K562 (cell line): ENCODE results near the gene RPL14. TPM values are rescaled to one million over a fixed set of nuclear protein-coding genes. Genes with fewer than 3 reads are reported as not detected.

ENCODE experiments used
- E2F3 ChIP-seq: fragments of 250-450 bp; sonication (Bioruptor Pico); IDR thresholded peaks from 2 replicates; pipeline ENCODE4 v1.4.0; 2020; ENCODE audit warnings: mild to moderate bottlenecking
- E2F6 ChIP-seq, 2 experiments: IDR thresholded peaks; 2 replicates each; pipeline ENCODE4 v1.6.1; 2011; ENCODE audit warnings: borderline replicate concordance in 1 of 2, control low read depth in 1 of 2, low read depth in 1 of 2, low read length in 1 of 2, mild to moderate bottlenecking in 1 of 2, mixed read lengths in 1 of 2, moderate library complexity in 1 of 2; ENCODE audit not compliant: insufficient read depth in 1 of 2, insufficient read length in 1 of 2, poor library complexity in 1 of 2, severe bottlenecking in 1 of 2; ENCODE audit errors: extremely low read depth in 1 of 2
- EP300 ChIP-seq: IDR thresholded peaks from 2 replicates; pipeline ENCODE4 v1.6.1; 2012; ENCODE audit warnings: low read length, improper control_type of control experiment
- HDAC1 ChIP-seq, 2 experiments: fragments of 450-650 bp; IDR thresholded peaks; 2 replicates each; pipeline ENCODE4 v1.6.1; 2016 to 2017; ENCODE audit warnings: inconsistent platforms in 1 of 2, mild to moderate bottlenecking in 1 of 2, moderate library complexity in 1 of 2
- HOXB6 ChIP-seq: fragments of 250-450 bp; sonication (Bioruptor Pico); IDR thresholded peaks from 2 replicates; pipeline ENCODE4 v1.5.1; 2022; ENCODE audit warnings: mild to moderate bottlenecking, borderline replicate concordance
- PHTF2 ChIP-seq: fragments of 250-450 bp; sonication (Bioruptor Pico); IDR thresholded peaks from 2 replicates; pipeline ENCODE4 v1.5.0; 2021; ENCODE audit warnings: mild to moderate bottlenecking
- POLR2AphosphoS2 ChIP-seq: IDR thresholded peaks from 2 replicates; pipeline ENCODE4 v1.6.1; 2012; ENCODE audit warnings: low read length, improper control_type of control experiment
- RREB1 ChIP-seq: fragments of 250-450 bp; sonication (Bioruptor Pico); IDR thresholded peaks from 2 replicates; pipeline ENCODE4 v1.4.0; 2020
- SMARCE1 ChIP-seq: fragments of 450-650 bp; IDR thresholded peaks from 2 replicates; pipeline ENCODE4 v1.7.1; 2016; ENCODE audit warnings: mild to moderate bottlenecking
- SREBF1 ChIP-seq: fragments of 150-350 bp; IDR thresholded peaks from 2 replicates; pipeline ENCODE4 v1.6.1; 2014; ENCODE audit warnings: antibody characterized with exemption, low read depth, low read length, borderline replicate concordance
- TCF3 ChIP-seq: sonication (generic); formaldehyde crosslinking; IDR thresholded peaks from 2 replicates; pipeline ENCODE4 v1.4.0; 2020; ENCODE audit warnings: mild to moderate bottlenecking, missing genetic modification reagents
- polyA plus RNA-seq, 8 experiments: library from polyadenylated mRNA; depleted of rRNA in 4 of 8; stranded (reverse) in 5 of 8; unstranded in 3 of 8; fragments of >200 nt; fragmentation: Nextera tagmentation in 2 of 8; fragmentation: Illumina TruSeq in 1 of 8; extraction: Ambion mirVana in 2 of 8; extraction: Trizol in 1 of 8; gene quantifications; 2 replicates each; pipeline versions ENCODE4 v1.2.1 to v1.2.3, GENCODE V29; 2011 to 2014; ENCODE audit warnings: inconsistent platforms in 1 of 8, missing spikeins in 1 of 8
- total RNA-seq, 7 experiments: library from RNA; depleted of rRNA in 6 of 7; stranded (reverse); fragments of >200 nt in 6 of 7; fragmentation: Illumina TruSeq in 2 of 7; extraction: Trizol in 2 of 7; gene quantifications; 2 replicates each; pipeline versions ENCODE4 v1.2.1 to v1.2.3, GENCODE V29; 2011 to 2021; ENCODE audit warnings: low replicate concordance in 1 of 7
- TF ChIP-seq, protein P1 (sequence below), 2 experiments: fragments of 150-350 bp in 1 of 2; IDR thresholded peaks; 2 replicates each; pipeline ENCODE4 v1.6.1; 2012 to 2016; ENCODE audit warnings: low read depth in 2 of 2, low read length in 2 of 2, mild to moderate bottlenecking in 1 of 2, moderate library complexity in 1 of 2
- TF ChIP-seq, protein P2 (sequence below): sonication (generic); IDR thresholded peaks from 2 replicates; pipeline ENCODE4 v1.6.1; 2016

RPL14 gene
- total and polyA plus RNA-seq, 9 of the 15 experiments (the other 6 are each of a cell fraction or from before 2014, with no cell fraction given) = 851 to 4,649 (median 2,133) TPM

DNA sequence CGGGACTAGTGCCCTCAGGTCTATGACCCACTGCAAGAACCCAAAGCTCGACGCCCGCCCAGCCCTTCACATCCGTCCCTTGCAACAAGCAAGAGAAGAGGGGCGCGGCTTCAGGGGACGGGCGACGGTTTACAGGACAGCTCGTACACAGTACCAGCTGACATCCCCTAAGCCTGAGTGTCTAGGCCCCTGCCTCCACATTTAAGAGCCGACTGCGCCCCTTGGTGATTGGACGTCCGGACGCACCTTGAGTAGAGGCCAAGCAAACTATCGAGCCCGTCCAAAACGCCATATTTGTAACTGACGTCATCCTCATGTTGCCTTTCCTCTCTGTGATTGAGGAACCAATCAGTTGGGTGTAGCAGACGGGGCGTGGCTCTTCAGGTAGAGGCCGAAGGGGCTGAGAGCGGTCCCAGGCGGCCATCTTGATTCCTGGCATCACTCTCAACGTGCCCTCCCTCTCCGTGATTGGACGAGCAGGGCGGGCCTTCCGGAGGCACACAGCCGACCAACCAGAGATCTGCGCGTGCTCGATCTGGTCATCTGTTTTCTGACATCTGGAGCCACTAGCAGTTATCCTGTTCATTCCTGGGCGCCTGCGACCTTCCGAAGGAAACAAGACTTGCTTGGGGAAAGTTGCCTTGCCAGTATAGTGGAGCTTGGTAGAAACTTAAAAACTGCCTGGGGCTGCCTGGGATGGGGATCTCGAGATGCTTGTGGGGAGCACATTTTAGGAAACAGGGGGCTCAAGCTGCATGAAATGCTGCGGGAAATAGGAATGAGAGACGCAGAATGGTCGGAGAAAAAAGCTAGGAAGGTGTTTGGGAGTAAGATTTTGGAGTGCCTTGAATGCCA is 4.0 kb upstream of the RPL14 start (continued):
- TF ChIP-seq SMARCE1 = no peak; the same call in 1 of the 2 replicates
- no peak for TF ChIP-seq PHTF2 (CRISPR knock-in tag)
- TF ChIP-seq HDAC1 (IDR thresholded peaks at IDR 0.05) = peak in 1 of 2 experiments; percentile 79; a peak in 2 of 4 replicates
- 0 out of 2 replicates have a peak, but pooled peaks have one; percentile 48 for TF ChIP-seq E2F3 (CRISPR knock-in tag)
- TF ChIP-seq TCF3 (CRISPR knock-in tag) = 0 out of 2 replicates have a peak, but pooled peaks have one; percentile 33
- TF ChIP-seq RREB1 (CRISPR knock-in tag) = no peak
- TF ChIP-seq SREBF1 = 0 out of 2 replicates have a peak, but pooled peaks have one; percentile 21
- TF ChIP-seq HOXB6 (CRISPR knock-in tag) = 0 out of 2 replicates have a peak, but pooled peaks have one; percentile 53
- TF ChIP-seq, protein P1, sequence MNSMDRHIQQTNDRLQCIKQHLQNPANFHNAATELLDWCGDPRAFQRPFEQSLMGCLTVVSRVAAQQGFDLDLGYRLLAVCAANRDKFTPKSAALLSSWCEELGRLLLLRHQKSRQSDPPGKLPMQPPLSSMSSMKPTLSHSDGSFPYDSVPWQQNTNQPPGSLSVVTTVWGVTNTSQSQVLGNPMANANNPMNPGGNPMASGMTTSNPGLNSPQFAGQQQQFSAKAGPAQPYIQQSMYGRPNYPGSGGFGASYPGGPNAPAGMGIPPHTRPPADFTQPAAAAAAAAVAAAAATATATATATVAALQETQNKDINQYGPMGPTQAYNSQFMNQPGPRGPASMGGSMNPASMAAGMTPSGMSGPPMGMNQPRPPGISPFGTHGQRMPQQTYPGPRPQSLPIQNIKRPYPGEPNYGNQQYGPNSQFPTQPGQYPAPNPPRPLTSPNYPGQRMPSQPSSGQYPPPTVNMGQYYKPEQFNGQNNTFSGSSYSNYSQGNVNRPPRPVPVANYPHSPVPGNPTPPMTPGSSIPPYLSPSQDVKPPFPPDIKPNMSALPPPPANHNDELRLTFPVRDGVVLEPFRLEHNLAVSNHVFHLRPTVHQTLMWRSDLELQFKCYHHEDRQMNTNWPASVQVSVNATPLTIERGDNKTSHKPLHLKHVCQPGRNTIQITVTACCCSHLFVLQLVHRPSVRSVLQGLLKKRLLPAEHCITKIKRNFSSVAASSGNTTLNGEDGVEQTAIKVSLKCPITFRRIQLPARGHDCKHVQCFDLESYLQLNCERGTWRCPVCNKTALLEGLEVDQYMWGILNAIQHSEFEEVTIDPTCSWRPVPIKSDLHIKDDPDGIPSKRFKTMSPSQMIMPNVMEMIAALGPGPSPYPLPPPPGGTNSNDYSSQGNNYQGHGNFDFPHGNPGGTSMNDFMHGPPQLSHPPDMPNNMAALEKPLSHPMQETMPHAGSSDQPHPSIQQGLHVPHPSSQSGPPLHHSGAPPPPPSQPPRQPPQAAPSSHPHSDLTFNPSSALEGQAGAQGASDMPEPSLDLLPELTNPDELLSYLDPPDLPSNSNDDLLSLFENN (IDR thresholded peaks at IDR 0.05; ENCODE audit: low read depth in 2 of 2, low read length in 2 of 2) = peak in 1 of 2 experiments; percentile 51; a peak in 1 of 4 replicates
- peak in 1 of 2 experiments; percentile 91 for TF ChIP-seq E2F6 (IDR thresholded peaks at IDR 0.05; ENCODE audit: borderline replicate concordance in 1 of 2, extremely low read depth in 1 of 2, insufficient read depth in 1 of 2, insufficient read length in 1 of 2, low read depth in 1 of 2, low read length in 1 of 2, poor library complexity in 1 of 2, severe bottlenecking in 1 of 2)
- no peak; the same call in 1 of the 2 replicates for TF ChIP-seq EP300
- TF ChIP-seq, protein P2, sequence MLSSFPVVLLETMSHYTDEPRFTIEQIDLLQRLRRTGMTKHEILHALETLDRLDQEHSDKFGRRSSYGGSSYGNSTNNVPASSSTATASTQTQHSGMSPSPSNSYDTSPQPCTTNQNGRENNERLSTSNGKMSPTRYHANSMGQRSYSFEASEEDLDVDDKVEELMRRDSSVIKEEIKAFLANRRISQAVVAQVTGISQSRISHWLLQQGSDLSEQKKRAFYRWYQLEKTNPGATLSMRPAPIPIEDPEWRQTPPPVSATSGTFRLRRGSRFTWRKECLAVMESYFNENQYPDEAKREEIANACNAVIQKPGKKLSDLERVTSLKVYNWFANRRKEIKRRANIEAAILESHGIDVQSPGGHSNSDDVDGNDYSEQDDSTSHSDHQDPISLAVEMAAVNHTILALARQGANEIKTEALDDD = no peak
- TF ChIP-seq POLR2AphosphoS2 = no peak; the same call in 1 of the 2 replicates
